GM12878 (cell line): Measurements from ENCODE around the gene TSHZ2.

ENCODE experiments used
- CEBPB ChIP-seq, 2 experiments: fragments of 150-350 bp in 1 of 2; IDR thresholded peaks; 2 replicates each; pipeline ENCODE4 v1.6.1; 2012 to 2014; ENCODE audit warnings: low read depth in 2 of 2, low read length in 2 of 2, borderline replicate concordance in 1 of 2, inconsistent platforms in 1 of 2
- GABPA ChIP-seq: IDR thresholded peaks from 2 replicates; pipeline ENCODE4 v1.6.1; 2014; ENCODE audit warnings: antibody characterized with exemption, low read depth, mild to moderate bottlenecking, inconsistent platforms
- GATAD2B ChIP-seq: fragments of 450-650 bp; conservative IDR thresholded peaks from 2 replicates; pipeline ENCODE4 v1.6.1; 2017; ENCODE audit warnings: low read depth, mild to moderate bottlenecking, moderate library complexity
- JUND ChIP-seq: IDR thresholded peaks from 2 replicates; pipeline ENCODE4 v1.6.1; 2012; ENCODE audit warnings: low read depth, mild to moderate bottlenecking, low read length, improper control_type of control experiment, moderate library complexity
- POLR2AphosphoS5 ChIP-seq: IDR thresholded peaks from 2 replicates; pipeline ENCODE4 v1.6.1; 2011; ENCODE audit warnings: mild to moderate bottlenecking, low read length, inconsistent platforms
- TF ChIP-seq, protein P1 (sequence below), 3 experiments: IDR thresholded peaks in 2 of 3; conservative IDR thresholded peaks in 1 of 3; 2 replicates each; pipeline ENCODE4 v1.5.1; 2011; ENCODE audit warnings: low read depth in 3 of 3, low read length in 3 of 3, mild to moderate bottlenecking in 3 of 3, control low read depth in 2 of 3, moderate library complexity in 2 of 3, inconsistent platforms in 1 of 3, mixed read lengths in 1 of 3; ENCODE audit not compliant: control insufficient read depth in 2 of 3, insufficient read depth in 1 of 3; ENCODE audit errors: extremely low read depth in 1 of 3

DNA sequence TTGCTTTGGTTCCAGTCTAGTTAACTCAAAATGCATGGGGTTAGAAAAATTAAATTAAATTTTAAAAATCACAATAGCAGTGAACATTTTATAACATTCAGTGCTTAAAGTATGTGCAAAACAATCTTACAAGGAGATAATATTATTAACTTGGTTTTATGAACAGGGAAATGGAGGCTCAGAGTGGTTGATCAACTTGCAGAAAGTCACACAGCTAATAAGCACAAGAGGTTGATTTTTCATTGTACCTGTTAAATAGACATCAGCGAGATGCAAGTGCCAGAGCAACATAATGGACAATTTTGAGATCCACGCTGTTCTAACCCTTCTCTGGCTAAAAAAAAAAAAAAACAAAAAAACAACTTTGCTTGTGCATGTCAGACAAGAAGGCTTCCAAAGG lies 219.8 kb downstream of the TSHZ2 start:
- TF ChIP-seq POLR2AphosphoS5 (no peak), JUND (no peak), GATAD2B (no peak), CEBPB (IDR thresholded peaks at IDR 0.05; ENCODE audit: borderline replicate concordance in 1 of 2, low read depth in 2 of 2, low read length in 2 of 2) (no peak), GABPA (no peak)
- TF ChIP-seq, protein P1, sequence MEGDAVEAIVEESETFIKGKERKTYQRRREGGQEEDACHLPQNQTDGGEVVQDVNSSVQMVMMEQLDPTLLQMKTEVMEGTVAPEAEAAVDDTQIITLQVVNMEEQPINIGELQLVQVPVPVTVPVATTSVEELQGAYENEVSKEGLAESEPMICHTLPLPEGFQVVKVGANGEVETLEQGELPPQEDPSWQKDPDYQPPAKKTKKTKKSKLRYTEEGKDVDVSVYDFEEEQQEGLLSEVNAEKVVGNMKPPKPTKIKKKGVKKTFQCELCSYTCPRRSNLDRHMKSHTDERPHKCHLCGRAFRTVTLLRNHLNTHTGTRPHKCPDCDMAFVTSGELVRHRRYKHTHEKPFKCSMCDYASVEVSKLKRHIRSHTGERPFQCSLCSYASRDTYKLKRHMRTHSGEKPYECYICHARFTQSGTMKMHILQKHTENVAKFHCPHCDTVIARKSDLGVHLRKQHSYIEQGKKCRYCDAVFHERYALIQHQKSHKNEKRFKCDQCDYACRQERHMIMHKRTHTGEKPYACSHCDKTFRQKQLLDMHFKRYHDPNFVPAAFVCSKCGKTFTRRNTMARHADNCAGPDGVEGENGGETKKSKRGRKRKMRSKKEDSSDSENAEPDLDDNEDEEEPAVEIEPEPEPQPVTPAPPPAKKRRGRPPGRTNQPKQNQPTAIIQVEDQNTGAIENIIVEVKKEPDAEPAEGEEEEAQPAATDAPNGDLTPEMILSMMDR (IDR thresholded peaks at IDR 0.05 in 2 of 3, conservative IDR thresholded peaks at IDR 0.05 in 1 of 3; ENCODE audit: control insufficient read depth in 2 of 3, extremely low read depth in 1 of 3, insufficient read depth in 1 of 3, low read depth in 3 of 3, low read length in 3 of 3) = no peak
